HepG2 (cell line): ENCODE measurements around the gene USP19. TPM values are rescaled to one million over a fixed set of nuclear protein-coding genes. Genes with fewer than 3 reads are reported as not detected.

Experiments used
- BCL6 ChIP-seq: IDR thresholded peaks from 2 replicates; pipeline ENCODE4 v1.6.1; 2016; ENCODE audit warnings: missing genetic modification reagents, missing compliant biosample characterization
- CCDC6 ChIP-seq: sonication (generic); formaldehyde crosslinking; IDR thresholded peaks from 2 replicates; pipeline ENCODE4 v1.8.1; 2022; ENCODE audit warnings: mild to moderate bottlenecking, missing genetic modification reagents, moderate library complexity
- HNRNPL ChIP-seq: fragments of 200-400 bp; formaldehyde crosslinking; IDR thresholded peaks from 2 replicates; pipeline ENCODE4 v1.6.1; 2017; ENCODE audit warnings: mild to moderate bottlenecking, low read depth, low read length
- HOXA3 ChIP-seq: sonication (generic); formaldehyde crosslinking; IDR thresholded peaks from 2 replicates; pipeline ENCODE4 v1.5.0; 2020; ENCODE audit warnings: missing genetic modification reagents
- KMT2A ChIP-seq: sonication (generic); formaldehyde crosslinking; IDR thresholded peaks from 2 replicates; pipeline ENCODE4 v1.4.0; 2020; ENCODE audit warnings: missing genetic modification reagents
- MLLT10 ChIP-seq: sonication (generic); formaldehyde crosslinking; IDR thresholded peaks from 2 replicates; pipeline ENCODE4 v1.4.0; 2020; ENCODE audit warnings: missing genetic modification reagents
- NCOR1 ChIP-seq: fragments of 200-600 bp; sonication (generic); IDR thresholded peaks from 2 replicates; pipeline ENCODE4 v1.7.0; 2017; ENCODE audit warnings: antibody characterized with exemption, low read length, borderline replicate concordance
- RARA ChIP-seq: IDR thresholded peaks from 2 replicates; pipeline ENCODE4 v1.6.1; 2016; ENCODE audit warnings: missing genetic modification reagents, missing compliant biosample characterization
- SATB2 ChIP-seq: sonication (generic); formaldehyde crosslinking; IDR thresholded peaks from 2 replicates; pipeline ENCODE4 v1.5.0; 2020; ENCODE audit warnings: missing genetic modification reagents
- SNAPC2 ChIP-seq: sonication (generic); formaldehyde crosslinking; IDR thresholded peaks from 2 replicates; pipeline ENCODE4 v1.8.1; 2022; ENCODE audit warnings: mild to moderate bottlenecking, missing genetic modification reagents
- ZFY ChIP-seq: sonication (generic); formaldehyde crosslinking; IDR thresholded peaks from 2 replicates; pipeline ENCODE4 v1.4.0; 2020; ENCODE audit warnings: missing genetic modification reagents
- ZKSCAN5 ChIP-seq: sonication (generic); formaldehyde crosslinking; IDR thresholded peaks from 2 replicates; pipeline ENCODE4 v1.5.1; 2020; ENCODE audit warnings: mild to moderate bottlenecking, missing genetic modification reagents
- ZNF652 ChIP-seq: IDR thresholded peaks from 2 replicates; pipeline ENCODE4 v1.6.1; 2016; ENCODE audit warnings: low read depth, borderline replicate concordance
- polyA plus RNA-seq, 8 experiments: library from polyadenylated mRNA; depleted of rRNA in 3 of 8; stranded (reverse) in 7 of 8; unstranded in 1 of 8; fragments of >200 nt; fragmentation: Illumina TruSeq in 4 of 8; extraction: Trizol in 4 of 8; gene quantifications; 2 replicates each; pipeline versions ENCODE4 v1.2.1 to v1.2.3, GENCODE V29; 2011 to 2016; ENCODE audit warnings: low read depth in 4 of 8, missing spikeins in 1 of 8, mixed read lengths in 1 of 8; ENCODE audit not compliant: insufficient read depth in 1 of 8
- total RNA-seq, 5 experiments: library from RNA; depleted of rRNA; stranded (reverse); fragments of >200 nt; fragmentation: Illumina TruSeq; extraction: Trizol; gene quantifications; 2 replicates each; pipeline ENCODE4 v1.2.3, GENCODE V29; 2016; ENCODE audit warnings: low read depth in 1 of 5
- TF ChIP-seq, protein P1 (sequence below): sonication (generic); formaldehyde crosslinking; IDR thresholded peaks from 2 replicates; pipeline ENCODE4 v1.4.0; 2020; ENCODE audit warnings: missing genetic modification reagents
- TF ChIP-seq, protein P2 (sequence below), 2 experiments: sonication (generic) in 1 of 2; formaldehyde crosslinking in 1 of 2; IDR thresholded peaks; 2 replicates each; pipeline versions ENCODE4 v1.4.0 to v1.6.1; 2018 to 2020; ENCODE audit warnings: missing genetic modification reagents in 2 of 2, borderline replicate concordance in 1 of 2, low read depth in 1 of 2, mild to moderate bottlenecking in 1 of 2, missing biosample characterization in 1 of 2
- TF ChIP-seq, protein P3 (sequence below): sonication (generic); formaldehyde crosslinking; IDR thresholded peaks from 2 replicates; pipeline ENCODE4 v1.8.0; 2022; ENCODE audit warnings: missing genetic modification reagents, mild to moderate bottlenecking, moderate library complexity, borderline replicate concordance
- TF ChIP-seq, protein P4 (sequence below): sonication (generic); formaldehyde crosslinking; IDR thresholded peaks from 2 replicates; pipeline ENCODE4 v1.8.0; 2022; ENCODE audit warnings: missing genetic modification reagents, mild to moderate bottlenecking, borderline replicate concordance
- TF ChIP-seq, protein P5 (sequence below): sonication (generic); formaldehyde crosslinking; IDR thresholded peaks from 2 replicates; pipeline ENCODE4 v1.4.0; 2020; ENCODE audit warnings: low read depth, missing genetic modification reagents

The USP19 gene
- total and polyA plus RNA-seq, 2 of the 13 experiments (the other 11 are each of a cell fraction or from before 2014, with no cell fraction given): 28.3 to 31.7 TPM

DNA sequence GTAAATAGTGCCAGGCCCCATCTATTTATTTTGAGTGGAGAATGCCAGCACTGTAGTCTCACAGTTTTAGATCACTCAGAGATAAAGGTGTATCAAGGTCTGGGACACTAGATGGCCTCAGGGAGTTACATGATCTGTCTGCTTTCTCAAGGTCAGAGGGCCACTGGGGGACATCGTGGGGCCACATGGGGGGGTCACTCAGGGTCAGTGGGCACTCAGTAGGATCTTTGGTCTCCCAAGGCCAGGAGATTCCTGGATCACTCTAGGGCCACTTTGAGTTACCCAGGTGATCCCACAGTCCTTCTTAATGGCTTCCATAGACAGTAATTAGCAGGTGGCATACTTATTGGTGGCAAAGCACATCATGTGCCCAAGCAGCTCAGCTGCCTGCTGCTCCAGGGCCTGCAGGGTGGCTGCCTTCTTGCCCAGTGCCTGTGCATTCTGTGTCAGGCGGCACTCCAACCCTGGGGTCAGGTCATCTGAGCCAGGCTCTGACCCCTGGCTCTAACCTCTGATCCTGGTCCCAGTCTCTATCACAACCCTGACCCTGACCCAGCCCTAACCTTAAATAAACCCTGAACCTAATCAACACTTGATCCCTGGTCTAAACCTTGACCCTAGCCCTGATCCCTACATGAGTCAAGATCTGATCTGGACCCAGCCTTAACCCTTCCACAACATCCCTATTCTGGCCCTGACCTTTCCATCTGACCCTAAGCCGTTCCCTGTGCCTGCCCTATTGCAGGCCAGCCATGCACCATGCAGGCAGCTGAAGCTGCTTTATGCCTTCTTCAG is 14.0 kb upstream of the USP19 start (continued):
- TF ChIP-seq, protein P1, sequence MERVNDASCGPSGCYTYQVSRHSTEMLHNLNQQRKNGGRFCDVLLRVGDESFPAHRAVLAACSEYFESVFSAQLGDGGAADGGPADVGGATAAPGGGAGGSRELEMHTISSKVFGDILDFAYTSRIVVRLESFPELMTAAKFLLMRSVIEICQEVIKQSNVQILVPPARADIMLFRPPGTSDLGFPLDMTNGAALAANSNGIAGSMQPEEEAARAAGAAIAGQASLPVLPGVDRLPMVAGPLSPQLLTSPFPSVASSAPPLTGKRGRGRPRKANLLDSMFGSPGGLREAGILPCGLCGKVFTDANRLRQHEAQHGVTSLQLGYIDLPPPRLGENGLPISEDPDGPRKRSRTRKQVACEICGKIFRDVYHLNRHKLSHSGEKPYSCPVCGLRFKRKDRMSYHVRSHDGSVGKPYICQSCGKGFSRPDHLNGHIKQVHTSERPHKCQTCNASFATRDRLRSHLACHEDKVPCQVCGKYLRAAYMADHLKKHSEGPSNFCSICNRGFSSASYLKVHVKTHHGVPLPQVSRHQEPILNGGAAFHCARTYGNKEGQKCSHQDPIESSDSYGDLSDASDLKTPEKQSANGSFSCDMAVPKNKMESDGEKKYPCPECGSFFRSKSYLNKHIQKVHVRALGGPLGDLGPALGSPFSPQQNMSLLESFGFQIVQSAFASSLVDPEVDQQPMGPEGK (CRISPR knock-in tag): peak; percentile 46; the same call in 1 of the 2 replicates
- TF ChIP-seq SATB2 (CRISPR knock-in tag) (no peak), RARA (peak; percentile 90), ZFY (peak; percentile 48), HNRNPL (0 out of 2 replicates have a peak, but pooled peaks have one; percentile 61), ZNF652 (CRISPR knock-in tag) (peak; percentile 61; the same call in 1 of the 2 replicates), KMT2A (no peak), ZKSCAN5 (CRISPR knock-in tag) (no peak), HOXA3 (CRISPR knock-in tag) (peak; percentile 53; the same call in 1 of the 2 replicates), NCOR1 (peak; percentile 62), BCL6 (peak; percentile 14), CCDC6 (CRISPR knock-in tag) (no peak), SNAPC2 (CRISPR knock-in tag) (no peak), MLLT10 (CRISPR knock-in tag) (no peak)
- TF ChIP-seq, protein P2, sequence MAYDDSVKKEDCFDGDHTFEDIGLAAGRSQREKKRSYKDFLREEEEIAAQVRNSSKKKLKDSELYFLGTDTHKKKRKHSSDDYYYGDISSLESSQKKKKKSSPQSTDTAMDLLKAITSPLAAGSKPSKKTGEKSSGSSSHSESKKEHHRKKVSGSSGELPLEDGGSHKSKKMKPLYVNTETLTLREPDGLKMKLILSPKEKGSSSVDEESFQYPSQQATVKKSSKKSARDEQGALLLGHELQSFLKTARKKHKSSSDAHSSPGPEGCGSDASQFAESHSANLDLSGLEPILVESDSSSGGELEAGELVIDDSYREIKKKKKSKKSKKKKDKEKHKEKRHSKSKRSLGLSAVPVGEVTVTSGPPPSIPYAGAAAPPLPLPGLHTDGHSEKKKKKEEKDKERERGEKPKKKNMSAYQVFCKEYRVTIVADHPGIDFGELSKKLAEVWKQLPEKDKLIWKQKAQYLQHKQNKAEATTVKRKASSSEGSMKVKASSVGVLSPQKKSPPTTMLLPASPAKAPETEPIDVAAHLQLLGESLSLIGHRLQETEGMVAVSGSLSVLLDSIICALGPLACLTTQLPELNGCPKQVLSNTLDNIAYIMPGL (CRISPR knock-in tag; IDR thresholded peaks at IDR 0.05; ENCODE audit: borderline replicate concordance in 1 of 2, low read depth in 1 of 2): 0 out of 4 replicates have a peak, but pooled peaks of 1 of the 2 experiments have one; percentile 43
- TF ChIP-seq, protein P3, sequence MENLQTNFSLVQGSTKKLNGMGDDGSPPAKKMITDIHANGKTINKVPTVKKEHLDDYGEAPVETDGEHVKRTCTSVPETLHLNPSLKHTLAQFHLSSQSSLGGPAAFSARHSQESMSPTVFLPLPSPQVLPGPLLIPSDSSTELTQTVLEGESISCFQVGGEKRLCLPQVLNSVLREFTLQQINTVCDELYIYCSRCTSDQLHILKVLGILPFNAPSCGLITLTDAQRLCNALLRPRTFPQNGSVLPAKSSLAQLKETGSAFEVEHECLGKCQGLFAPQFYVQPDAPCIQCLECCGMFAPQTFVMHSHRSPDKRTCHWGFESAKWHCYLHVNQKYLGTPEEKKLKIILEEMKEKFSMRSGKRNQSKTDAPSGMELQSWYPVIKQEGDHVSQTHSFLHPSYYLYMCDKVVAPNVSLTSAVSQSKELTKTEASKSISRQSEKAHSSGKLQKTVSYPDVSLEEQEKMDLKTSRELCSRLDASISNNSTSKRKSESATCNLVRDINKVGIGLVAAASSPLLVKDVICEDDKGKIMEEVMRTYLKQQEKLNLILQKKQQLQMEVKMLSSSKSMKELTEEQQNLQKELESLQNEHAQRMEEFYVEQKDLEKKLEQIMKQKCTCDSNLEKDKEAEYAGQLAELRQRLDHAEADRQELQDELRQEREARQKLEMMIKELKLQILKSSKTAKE (CRISPR knock-in tag): peak; percentile 13; the same call in 1 of the 2 replicates
- TF ChIP-seq, protein P4, sequence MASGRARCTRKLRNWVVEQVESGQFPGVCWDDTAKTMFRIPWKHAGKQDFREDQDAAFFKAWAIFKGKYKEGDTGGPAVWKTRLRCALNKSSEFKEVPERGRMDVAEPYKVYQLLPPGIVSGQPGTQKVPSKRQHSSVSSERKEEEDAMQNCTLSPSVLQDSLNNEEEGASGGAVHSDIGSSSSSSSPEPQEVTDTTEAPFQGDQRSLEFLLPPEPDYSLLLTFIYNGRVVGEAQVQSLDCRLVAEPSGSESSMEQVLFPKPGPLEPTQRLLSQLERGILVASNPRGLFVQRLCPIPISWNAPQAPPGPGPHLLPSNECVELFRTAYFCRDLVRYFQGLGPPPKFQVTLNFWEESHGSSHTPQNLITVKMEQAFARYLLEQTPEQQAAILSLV (CRISPR knock-in tag): no peak
- TF ChIP-seq, protein P5, sequence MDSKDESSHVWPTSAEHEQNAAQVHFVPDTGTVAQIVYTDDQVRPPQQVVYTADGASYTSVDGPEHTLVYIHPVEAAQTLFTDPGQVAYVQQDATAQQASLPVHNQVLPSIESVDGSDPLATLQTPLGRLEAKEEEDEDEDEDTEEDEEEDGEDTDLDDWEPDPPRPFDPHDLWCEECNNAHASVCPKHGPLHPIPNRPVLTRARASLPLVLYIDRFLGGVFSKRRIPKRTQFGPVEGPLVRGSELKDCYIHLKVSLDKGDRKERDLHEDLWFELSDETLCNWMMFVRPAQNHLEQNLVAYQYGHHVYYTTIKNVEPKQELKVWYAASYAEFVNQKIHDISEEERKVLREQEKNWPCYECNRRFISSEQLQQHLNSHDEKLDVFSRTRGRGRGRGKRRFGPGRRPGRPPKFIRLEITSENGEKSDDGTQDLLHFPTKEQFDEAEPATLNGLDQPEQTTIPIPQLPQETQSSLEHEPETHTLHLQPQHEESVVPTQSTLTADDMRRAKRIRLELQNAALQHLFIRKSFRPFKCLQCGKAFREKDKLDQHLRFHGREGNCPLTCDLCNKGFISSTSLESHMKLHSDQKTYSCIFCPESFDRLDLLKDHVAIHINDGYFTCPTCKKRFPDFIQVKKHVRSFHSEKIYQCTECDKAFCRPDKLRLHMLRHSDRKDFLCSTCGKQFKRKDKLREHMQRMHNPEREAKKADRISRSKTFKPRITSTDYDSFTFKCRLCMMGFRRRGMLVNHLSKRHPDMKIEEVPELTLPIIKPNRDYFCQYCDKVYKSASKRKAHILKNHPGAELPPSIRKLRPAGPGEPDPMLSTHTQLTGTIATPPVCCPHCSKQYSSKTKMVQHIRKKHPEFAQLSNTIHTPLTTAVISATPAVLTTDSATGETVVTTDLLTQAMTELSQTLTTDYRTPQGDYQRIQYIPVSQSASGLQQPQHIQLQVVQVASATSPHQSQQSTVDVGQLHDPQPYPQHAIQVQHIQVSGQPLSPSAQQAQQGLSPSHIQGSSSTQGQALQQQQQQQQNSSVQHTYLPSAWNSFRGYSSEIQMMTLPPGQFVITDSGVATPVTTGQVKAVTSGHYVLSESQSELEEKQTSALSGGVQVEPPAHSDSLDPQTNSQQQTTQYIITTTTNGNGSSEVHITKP (CRISPR knock-in tag): no peak
